Measurements from ENCODE around the gene PTPRJ. TPM values are rescaled to one million over a fixed set of nuclear protein-coding genes. Genes with fewer than 3 reads are reported as not detected.

Gene PTPRJ
- total and polyA plus RNA-seq, 9 of the 15 experiments (the other 6 are each of a cell fraction or from before 2014, with no cell fraction given), result 0.56 to 10.7 (median 4.8) TPM

GRCh38 chr11:48055292-48056132 lies 75.2 kb downstream of the PTPRJ start (continued):
- no peak for TF ChIP-seq PRMT5 (CRISPR knock-in tag; IDR thresholded peaks at IDR 0.05)
- TF ChIP-seq SIRT6 (IDR thresholded peaks at IDR 0.05; ENCODE audit: low read depth, low read length), result no peak
- TF ChIP-seq EWSR1 (IDR thresholded peaks at IDR 0.05; ENCODE audit: borderline replicate concordance, low read depth, partially characterized antibody), result no peak
- no peak for TF ChIP-seq EP400 (IDR thresholded peaks at IDR 0.05)
- TF ChIP-seq ETV5 (CRISPR knock-in tag; IDR thresholded peaks at IDR 0.05; ENCODE audit: low read depth), result peak; percentile 62; the same call in 1 of the 2 replicates
- TF ChIP-seq PHF8 (IDR thresholded peaks at IDR 0.05; ENCODE audit: borderline replicate concordance, low read length), result no peak
- no peak for TF ChIP-seq CLOCK (CRISPR knock-in tag; IDR thresholded peaks at IDR 0.05; ENCODE audit: borderline replicate concordance)
- TF ChIP-seq TCF7 (IDR thresholded peaks at IDR 0.05; ENCODE audit: borderline replicate concordance), result no peak
- no peak for TF ChIP-seq ZNF143 (CRISPR knock-in tag; IDR thresholded peaks at IDR 0.05)
- TF ChIP-seq PCBP2 (IDR thresholded peaks at IDR 0.05; ENCODE audit: low read depth, low read length, poor library complexity, severe bottlenecking), result no peak
- TF ChIP-seq PHTF2 (CRISPR knock-in tag; IDR thresholded peaks at IDR 0.05), result no peak
- no peak for TF ChIP-seq ZNF512 (tag; IDR thresholded peaks at IDR 0.05)
- TF ChIP-seq ARID3A (IDR thresholded peaks at IDR 0.05; ENCODE audit: borderline replicate concordance, low read depth, low read length), result no peak
- TF ChIP-seq CGGBP1 (CRISPR knock-in tag; IDR thresholded peaks at IDR 0.05), result no peak
- TF ChIP-seq CXXC5 (CRISPR knock-in tag; IDR thresholded peaks at IDR 0.05), result 0 out of 2 replicates have a peak, but pooled peaks have one; percentile 5
- TF ChIP-seq STAT5B (CRISPR knock-in tag; IDR thresholded peaks at IDR 0.05), result no peak
- no peak for TF ChIP-seq HDAC6 (IDR thresholded peaks at IDR 0.05; ENCODE audit: low read depth, low read length)
- 0 out of 2 replicates have a peak, but pooled peaks have one; percentile 30 for TF ChIP-seq CREM (IDR thresholded peaks at IDR 0.05; ENCODE audit: low read depth)
- no peak for TF ChIP-seq CSDE1 (IDR thresholded peaks at IDR 0.05)
- TF ChIP-seq ATF3 (IDR thresholded peaks at IDR 0.05), result no peak
- no peak for TF ChIP-seq ATF3 (CRISPR knock-in tag; conservative IDR thresholded peaks at IDR 0.05)

Measured in K562 (cell line).